Naive thymus-derived CD4-positive, alpha-beta T cell (primary cell): ENCODE data around the gene IDH3A. TPM values are rescaled to one million over a fixed set of nuclear protein-coding genes. Genes with fewer than 3 reads are reported as not detected.

Experiments used
- ATAC-seq: fragments of 150-1000 bp; cut with Tn5 transposase; 2 replicates; pipeline ENCODE4 v1.10.0; 2021; ENCODE audit warnings: mild to moderate bottlenecking, moderate library complexity
- CTCF ChIA-PET: fragments of 350-600 bp; sonication (Branson Sonifier 250); formaldehyde crosslinking; loops from one replicate; lab custom pipeline; 2021; ENCODE audit warnings: antibody characterized with exemption; lab: Charles Lee
- POLR2A ChIA-PET: fragments of 350-600 bp; sonication (Branson Sonifier 250); formaldehyde crosslinking; loops from one replicate; lab custom pipeline; 2021; ENCODE audit warnings: antibody characterized with exemption, inconsistent platforms; lab: Charles Lee
- DNase-seq, 9 donors: peaks; one replicate each; pipeline versions ENCODE4 v3.0.0 to v3.0.0-alpha.2; 2020 to 2022; ENCODE audit warnings: mixed read lengths in 1 of 9
- H3K27ac ChIP-seq: one replicate; pipeline ENCODE4 v1.7.0; 2013; ENCODE audit warnings: mild to moderate bottlenecking, low read depth, low read length, moderate library complexity
- H3K27me3 ChIP-seq, 2 donors: one replicate each; pipeline ENCODE4 v1.7.0; 2013; ENCODE audit warnings: low read length in 2 of 2, mild to moderate bottlenecking in 2 of 2, moderate library complexity in 2 of 2; ENCODE audit not compliant: control insufficient read depth in 2 of 2, insufficient read depth in 2 of 2
- H3K36me3 ChIP-seq, 3 experiments: 1 replicate in 2 of 3; 2 replicates in 1 of 3; pipeline ENCODE4 v1.7.0; 2013; ENCODE audit warnings: low read length in 3 of 3, mild to moderate bottlenecking in 3 of 3, moderate library complexity in 1 of 3; ENCODE audit not compliant: insufficient read depth in 3 of 3, control insufficient read depth in 2 of 3
- H3K4me1 ChIP-seq, 2 donors: one replicate each; pipeline ENCODE4 v1.7.0; 2013; ENCODE audit warnings: low read length in 2 of 2, mild to moderate bottlenecking in 2 of 2, moderate library complexity in 1 of 2; ENCODE audit not compliant: control insufficient read depth in 2 of 2, insufficient read depth in 2 of 2
- H3K4me3 ChIP-seq: 2 replicates; pipeline ENCODE4 v1.7.0; 2013; ENCODE audit warnings: mild to moderate bottlenecking, low read length
- H3K9me3 ChIP-seq, 3 experiments: 1 replicate in 2 of 3; 2 replicates in 1 of 3; pipeline ENCODE4 v1.7.0; 2013; ENCODE audit warnings: low read length in 3 of 3; ENCODE audit not compliant: control insufficient read depth in 2 of 3
- H3K27ac Mint-ChIP-seq, 9 donors: one replicate each; pipeline ENCODE4 v1.8.0; 2020 to 2022; ENCODE audit warnings: mixed read lengths in 9 of 9, mild to moderate bottlenecking in 8 of 9, moderate library complexity in 5 of 9, inconsistent platforms in 2 of 9
- H3K27me3 Mint-ChIP-seq, 5 donors: one replicate each; pipeline ENCODE4 v1.8.0; 2021 to 2022; ENCODE audit warnings: mixed read lengths in 5 of 5, mild to moderate bottlenecking in 1 of 5
- H3K36me3 Mint-ChIP-seq, 5 donors: one replicate each; pipeline ENCODE4 v1.8.0; 2020 to 2022; ENCODE audit warnings: mixed read lengths in 5 of 5, mild to moderate bottlenecking in 3 of 5, inconsistent platforms in 1 of 5
- H3K4me1 Mint-ChIP-seq, 7 donors: one replicate each; pipeline ENCODE4 v1.8.0; 2020 to 2022; ENCODE audit warnings: mixed read lengths in 7 of 7, mild to moderate bottlenecking in 3 of 7, inconsistent platforms in 1 of 7
- H3K4me3 Mint-ChIP-seq, 10 donors: one replicate each; pipeline ENCODE4 v1.8.0; 2020 to 2022; ENCODE audit warnings: mild to moderate bottlenecking in 10 of 10, mixed read lengths in 10 of 10, moderate library complexity in 6 of 10, inconsistent platforms in 2 of 10
- H3K9me3 Mint-ChIP-seq, 11 donors: one replicate each; pipeline ENCODE4 v1.8.0; 2020 to 2022; ENCODE audit warnings: mixed read lengths in 11 of 11, mild to moderate bottlenecking in 4 of 11, inconsistent platforms in 1 of 11, moderate library complexity in 1 of 11
- intact Hi-C, 2 donors: fragments of 100-400 bp; cut with micrococcal nuclease; formaldehyde crosslinking; loops; one replicate each; pipeline ENCODE4 v1.15.1; 2023
- polyA plus RNA-seq, 2 donors: library from polyadenylated mRNA; unstranded; fragments of 300-500 nt; fragmentation: Illumina TruSeq; gene quantifications; one replicate each; pipeline ENCODE4 v1.2.3, GENCODE V29; 2021
- total RNA-seq, 6 experiments: library from RNA in 5 of 6; stranded (reverse) in 5 of 6; gene quantifications; 1 replicate in 5 of 6; 2 replicates in 1 of 6; pipeline ENCODE4 v1.2.3 and lab custom pipeline; 2021 to 2026

IDH3A gene
- total and polyA plus RNA-seq, 7 experiments from 2014 or later, result 40.5 to 105 (median 57.4) TPM

DNA sequence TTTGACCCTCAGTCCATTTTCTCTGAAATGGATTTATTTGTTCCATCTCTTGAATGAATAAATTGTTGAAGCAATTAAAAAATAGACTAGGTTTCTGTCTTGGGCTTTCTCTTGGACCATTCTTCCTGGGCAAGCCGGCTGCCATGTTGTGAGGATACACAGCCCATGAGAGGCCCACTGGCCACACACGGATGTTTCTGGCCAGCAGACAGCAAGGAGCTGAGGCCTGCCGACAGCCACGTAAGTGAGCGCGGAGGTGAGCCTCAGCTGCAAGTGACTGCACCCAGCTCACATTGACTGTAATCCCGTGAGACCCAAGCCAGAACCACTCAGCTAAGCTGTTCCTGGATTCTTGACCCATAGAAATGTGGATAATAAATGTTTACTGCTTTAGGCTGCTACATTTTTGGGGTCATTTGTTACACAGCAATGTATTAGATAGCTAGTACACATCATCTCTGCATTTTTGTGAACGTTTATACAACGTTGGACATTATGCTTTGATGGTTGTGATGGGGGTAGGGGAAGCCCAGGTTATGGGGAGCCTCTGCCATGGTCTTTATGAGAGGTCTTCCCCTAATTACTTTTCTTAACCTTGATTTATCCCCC is 22.8 kb downstream of the IDH3A start:
- H3K4me1 Mint-ChIP-seq, result peaks cover 25 to 64% (median 38%) of the 10 kb centered on the region in 7 donors
- peaks cover 0 to 2% (median 0%) of the 10 kb centered on the region in 11 donors for H3K9me3 Mint-ChIP-seq
- Histone ChIP-seq H3K36me3 (peaks cover 0 to 33% (median 8%) of the 10 kb centered on the region in 3 experiments), H3K9me3 (no peaks in the 10 kb centered on the region), H3K4me3 (no peak overlapping the region), H3K27me3 (no peaks in the 10 kb centered on the region), H3K27ac (no peak overlapping the region), H3K4me1 (peaks cover 8 to 26% of the 10 kb centered on the region in 2 donors)
- DNase-seq (no peak), ATAC-seq (no peak)
- ChIA-PET CTCF (no interaction called here), POLR2A (interaction anchor here (0.9 kb wide), 1 partner anchor 10 kb away, joined by 4 read pairs; no protein-coding TSS in a partner anchor)
- H3K27ac Mint-ChIP-seq, result no peak overlapping the region
- H3K27me3 Mint-ChIP-seq, result no peaks in the 10 kb centered on the region
- H3K4me3 Mint-ChIP-seq, result no peak overlapping the region
- intact Hi-C loops, result no loop called here
- peaks cover 9 to 54% (median 50%) of the 10 kb centered on the region in 5 donors for H3K36me3 Mint-ChIP-seq

DNA sequence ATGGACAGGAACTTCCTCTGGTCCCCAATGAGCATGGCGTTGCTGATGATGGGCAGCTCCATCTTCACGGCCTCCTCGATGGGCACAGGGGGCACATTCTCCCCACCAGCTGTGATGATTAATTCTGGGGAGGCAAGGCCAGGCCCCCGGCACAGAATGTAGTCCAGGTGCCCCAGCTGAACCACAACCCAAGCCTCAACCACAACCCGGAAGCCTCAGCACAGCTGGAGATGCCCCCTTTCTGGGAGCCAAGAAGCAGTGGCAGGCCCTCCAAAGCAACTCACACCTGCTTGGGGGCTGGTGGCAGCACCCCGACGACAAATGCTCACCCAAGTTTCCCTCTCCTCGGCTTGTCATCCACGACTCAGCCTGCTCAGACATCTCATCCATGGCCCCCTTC is 25.2 kb downstream of the IDH3A start:
- DNase-seq (no peak), ATAC-seq (no peak)
- Histone ChIP-seq H3K36me3 (peaks cover 0 to 33% (median 0%) of the 10 kb centered on the region in 3 experiments), H3K4me1 (peaks cover 0 to 17% of the 10 kb centered on the region in 2 donors), H3K4me3 (no peak overlapping the region), H3K9me3 (no peaks in the 10 kb centered on the region), H3K27me3 (no peaks in the 10 kb centered on the region), H3K27ac (no peak overlapping the region)
- Mint-ChIP-seq H3K27ac (peak overlapping the region in 4 of 9 donors; percentile 36 to 67 (median 55)), H3K4me1 (peaks cover 19 to 51% (median 24%) of the 10 kb centered on the region in 7 donors), H3K27me3 (no peaks in the 10 kb centered on the region), H3K4me3 (peak overlapping the region in 4 of 10 donors; percentile 10 to 31 (median 22)), H3K9me3 (peaks cover 0 to 2% (median 0%) of the 10 kb centered on the region in 11 donors), H3K36me3 (peaks cover under 1 to 35% (median 35%) of the 10 kb centered on the region in 5 donors)
- ChIA-PET CTCF (interaction anchor here (0.5 kb wide), 1 partner anchor 61 kb away, joined by 4 read pairs; no protein-coding TSS in a partner anchor), POLR2A (no interaction called here)
- intact Hi-C loops, result no loop called here

- H3K27ac ChIP-seq, result no peak overlapping the region
These were observed 26.2 kb downstream of the IDH3A start for GRCh38 chr15:78175330-78175729.

GRCh38 chr15:78177447-78177873 is 28.3 kb downstream of the IDH3A start:
- POLR2A ChIA-PET, result no interaction called here
- Mint-ChIP-seq H3K4me1 (peaks cover 19 to 31% (median 24%) of the 10 kb centered on the region in 7 donors), H3K4me3 (no peak overlapping the region), H3K27me3 (no peaks in the 10 kb centered on the region), H3K36me3 (peaks cover 0 to 14% (median 4%) of the 10 kb centered on the region in 5 donors), H3K9me3 (peaks cover 0 to 2% (median 0%) of the 10 kb centered on the region in 11 donors), H3K27ac (no peak overlapping the region)
- Histone ChIP-seq H3K9me3 (no peaks in the 10 kb centered on the region), H3K4me1 (peaks cover 0 to 17% of the 10 kb centered on the region in 2 donors), H3K36me3 (peaks cover 0 to 3% (median 0%) of the 10 kb centered on the region in 3 experiments), H3K4me3 (no peak overlapping the region), H3K27me3 (no peaks in the 10 kb centered on the region), H3K27ac (no peak overlapping the region)
- CTCF ChIA-PET, result interaction anchor here (0.7 to 1.2 kb wide), 2 partner anchors 65 to 210 kb away, joined by 3 to 4 read pairs; no protein-coding TSS in a partner anchor
- ATAC-seq (peak; percentile 44), DNase-seq (peak in 2 of 9 donors; percentile 23 to 40)
- intact Hi-C loops, result loop anchor here (2.0 to 5.0 kb wide), 2 partner anchors 45 to 47 kb away; partner anchors contain the start of gene CIB2 (in 2 of the 2)

More at GRCh38 chr15:78175330-78175729, 26.2 kb downstream of the IDH3A start:
- H3K4me3 Mint-ChIP-seq, result no peak overlapping the region
- Histone ChIP-seq H3K36me3 (peaks cover 0 to 25% (median 0%) of the 10 kb centered on the region in 3 experiments), H3K4me3 (no peak overlapping the region), H3K9me3 (no peaks in the 10 kb centered on the region), H3K27me3 (no peaks in the 10 kb centered on the region), H3K4me1 (peaks cover 0 to 17% of the 10 kb centered on the region in 2 donors)
- H3K4me1 Mint-ChIP-seq, result peaks cover 19 to 42% (median 24%) of the 10 kb centered on the region in 7 donors
- H3K36me3 Mint-ChIP-seq, result peaks cover 0 to 31% (median 26%) of the 10 kb centered on the region in 5 donors
- H3K27me3 Mint-ChIP-seq, result no peaks in the 10 kb centered on the region
- H3K27ac Mint-ChIP-seq, result peak overlapping the region in 1 of 9 donors; percentile 36
- no peak for ATAC-seq
- peaks cover 0 to 2% (median 0%) of the 10 kb centered on the region in 11 donors for H3K9me3 Mint-ChIP-seq
- intact Hi-C loops, result loop anchor here in 1 of 2 donors (5.0 kb wide), 1 partner anchor 43 kb away; the partner anchor contains the start of gene CIB2
- DNase-seq, result no peak
- ChIA-PET POLR2A (no interaction called here), CTCF (no interaction called here)

DNA sequence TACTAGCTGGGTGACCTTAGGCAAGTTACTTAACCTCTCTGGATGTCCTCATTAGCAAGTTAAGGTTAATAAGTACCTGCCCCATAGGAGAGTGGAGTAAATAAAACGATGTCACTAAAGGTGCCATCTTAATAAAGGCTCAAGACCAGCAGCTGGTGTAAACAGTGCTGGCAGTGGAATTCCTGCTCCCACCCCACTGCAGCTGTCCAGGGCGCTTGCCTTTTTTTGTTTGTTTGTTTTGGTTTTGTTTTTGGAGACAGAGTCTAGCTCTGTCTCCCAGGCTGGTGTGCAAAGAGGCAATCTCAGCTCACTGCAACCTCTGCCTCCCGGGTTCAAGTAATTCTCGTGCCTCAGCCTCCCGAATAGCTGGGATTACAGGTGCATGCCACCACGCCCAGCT is 28.9 kb downstream of the IDH3A start:
- peaks cover 0 to 9% (median 0%) of the 10 kb centered on the region in 5 donors for H3K36me3 Mint-ChIP-seq
- Histone ChIP-seq H3K36me3 (no peaks in the 10 kb centered on the region), H3K27ac (no peak overlapping the region), H3K4me1 (peaks cover 0 to 17% of the 10 kb centered on the region in 2 donors), H3K4me3 (no peak overlapping the region), H3K27me3 (no peaks in the 10 kb centered on the region), H3K9me3 (no peaks in the 10 kb centered on the region)
- POLR2A ChIA-PET, result interaction anchor here (0.6 kb wide), 1 partner anchor 69 kb away, joined by 6 read pairs; no protein-coding TSS in a partner anchor
- H3K4me1 Mint-ChIP-seq, result peaks cover 16 to 26% (median 20%) of the 10 kb centered on the region in 7 donors
- ATAC-seq (no peak), DNase-seq (no peak)
- CTCF ChIA-PET, result interaction anchor here (1.2 kb wide), 1 partner anchor 66 kb away, joined by 4 read pairs; no protein-coding TSS in a partner anchor
- intact Hi-C loops, result loop anchor here in 1 of 2 donors (5.0 kb wide), 1 partner anchor 46 kb away; the partner anchor contains the start of gene CIB2
- H3K4me3 Mint-ChIP-seq, result no peak overlapping the region
- no peak overlapping the region for H3K27ac Mint-ChIP-seq
- H3K27me3 Mint-ChIP-seq, result no peaks in the 10 kb centered on the region
- H3K9me3 Mint-ChIP-seq, result no peaks in the 10 kb centered on the region

DNA sequence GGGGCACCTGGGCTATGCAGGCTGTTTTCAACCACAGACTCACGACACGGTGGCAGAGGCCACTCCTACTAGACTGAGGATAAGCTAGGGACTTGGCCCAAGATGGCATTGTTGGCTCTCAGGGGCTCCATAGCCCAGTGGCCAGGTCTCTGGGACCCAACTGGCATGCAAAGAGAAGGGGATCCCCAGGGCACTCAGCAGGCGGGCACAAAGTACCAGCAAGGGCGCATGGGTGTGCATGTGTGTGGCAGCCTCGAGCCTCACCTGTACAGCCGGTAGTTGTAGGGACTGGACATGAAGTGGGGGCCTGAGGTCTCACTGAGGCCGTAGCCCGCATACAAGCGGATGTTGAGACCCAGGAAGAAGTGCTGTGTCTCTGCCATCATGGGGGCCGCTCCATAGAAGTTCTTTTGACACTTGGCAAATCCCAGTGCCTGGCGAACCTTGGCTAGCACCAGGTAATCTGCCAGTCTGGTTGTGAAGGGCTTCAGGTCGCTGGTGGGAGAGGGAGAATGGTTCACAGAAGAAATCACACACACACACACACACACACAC is 30.2 kb downstream of the IDH3A start:
- no peak overlapping the region for H3K4me3 Mint-ChIP-seq
- peaks cover 0 to 2% (median 0%) of the 10 kb centered on the region in 5 donors for H3K27me3 Mint-ChIP-seq
- DNase-seq, result no peak
- peaks cover 0 to 2% (median 0%) of the 10 kb centered on the region in 5 donors for H3K36me3 Mint-ChIP-seq
- H3K4me1 ChIP-seq, result peaks cover 0 to 4% of the 10 kb centered on the region in 2 donors
- no peaks in the 10 kb centered on the region for H3K9me3 ChIP-seq
- POLR2A ChIA-PET, result no interaction called here
- H3K4me1 Mint-ChIP-seq, result peaks cover 6 to 14% (median 11%) of the 10 kb centered on the region in 7 donors
- no peak overlapping the region for H3K27ac ChIP-seq
- no peaks in the 10 kb centered on the region for H3K36me3 ChIP-seq
- H3K4me3 ChIP-seq, result no peak overlapping the region
- no peak for ATAC-seq
- H3K9me3 Mint-ChIP-seq, result no peaks in the 10 kb centered on the region
- intact Hi-C loops, result loop anchor here in 1 of 2 donors (5.0 kb wide), 1 partner anchor 47 kb away; the partner anchor contains the start of gene CIB2
- CTCF ChIA-PET, result no interaction called here
- no peaks in the 10 kb centered on the region for H3K27me3 ChIP-seq
- H3K27ac Mint-ChIP-seq, result no peak overlapping the region
